Brain microvascular endothelial cell (primary cell): ENCODE measurements around the gene FN3KRP.
A peak's percentile ranks its signal among the peaks of the same experiment; 100 is the strongest.

Experiments used
- DNase-seq: peaks from one replicate; pipeline ENCODE4 v3.0.0-alpha.2; 2020
- H3K27ac ChIP-seq: fragments of 250-450 bp; sonication (Bioruptor Pico); 2 replicates; pipeline ENCODE4 v1.5.1; 2020; ENCODE audit warnings: mild to moderate bottlenecking, moderate library complexity
- H3K27me3 ChIP-seq: fragments of 250-450 bp; sonication (Bioruptor Pico); replicated peaks from 2 replicates; pipeline ENCODE4 v1.5.1; 2020; ENCODE audit warnings: mild to moderate bottlenecking
- H3K36me3 ChIP-seq: fragments of 250-450 bp; sonication (Bioruptor Pico); replicated peaks from 2 replicates; pipeline ENCODE4 v1.5.1; 2020; ENCODE audit warnings: mild to moderate bottlenecking
- H3K4me3 ChIP-seq: 2 replicates; pipeline ENCODE4 v1.5.1; 2011; ENCODE audit warnings: low read depth, mild to moderate bottlenecking, control low read depth, low read length, moderate library complexity
- CTCF ChIP-seq: IDR thresholded peaks from 2 replicates; pipeline ENCODE4 v1.5.1; 2011; ENCODE audit warnings: low read depth, mild to moderate bottlenecking, moderate library complexity, low read length, control low read depth, inconsistent platforms; ENCODE audit errors: missing control alignments
- in situ Hi-C: cut with HindIII; loops from 2 replicates; pipeline ENCODE4 v1.10.0; 2017; ENCODE audit warnings: low sequenced_read_pairs, low pct_ligation_motif_present

FN3KRP gene

GRCh38 chr17:82751171-82751570, 34.7 kb downstream of the FN3KRP start:
- DNase-seq, result no peak
- Histone ChIP-seq H3K27me3 (no peaks in the 10 kb centered on the region), H3K27ac (no peak overlapping the region), H3K4me3 (peak overlapping the region; percentile 54), H3K36me3 (no peaks in the 10 kb centered on the region)
- in situ Hi-C loops, result no loop called here
- TF ChIP-seq CTCF, result no peak

- Histone ChIP-seq H3K4me3 (peak within 1 kb of the TSS; percentile 77), H3K27me3 (no peaks in the 10 kb centered on the region), H3K27ac (peak within 1 kb of the TSS; percentile 63), H3K36me3 (no peaks in the 10 kb centered on the region)
- TF ChIP-seq CTCF, result no peak
- peak; percentile 68 for DNase-seq
- in situ Hi-C loops, result no loop called here
Measured at GRCh38 chr17:82751571-82752370, 35.3 kb downstream of the FN3KRP start, which contains the start of gene TBCD. Gene TBCD, plus strand, starts transcription at chr17:82752065. Its CDS starts 129 bp downstream, at chr17:82752194.

- H3K27me3 ChIP-seq, result no peaks in the 10 kb centered on the region
- in situ Hi-C loops, result no loop called here
- no peak overlapping the region for H3K27ac ChIP-seq
- no peak for DNase-seq
- H3K36me3 ChIP-seq, result no peaks in the 10 kb centered on the region
- no peak for TF ChIP-seq CTCF
- peak overlapping the region; percentile 77 for H3K4me3 ChIP-seq
Measured at GRCh38 chr17:82752371-82753200, 36.1 kb downstream of the FN3KRP start.

GRCh38 chr17:82753201-82753464, 36.6 kb downstream of the FN3KRP start:
- no peak for DNase-seq
- no peaks in the 10 kb centered on the region for H3K27me3 ChIP-seq
- TF ChIP-seq CTCF, result no peak
- H3K27ac ChIP-seq, result no peak overlapping the region
- in situ Hi-C loops, result no loop called here
- peak overlapping the region; percentile 77 for H3K4me3 ChIP-seq
- H3K36me3 ChIP-seq, result no peaks in the 10 kb centered on the region

DNA sequence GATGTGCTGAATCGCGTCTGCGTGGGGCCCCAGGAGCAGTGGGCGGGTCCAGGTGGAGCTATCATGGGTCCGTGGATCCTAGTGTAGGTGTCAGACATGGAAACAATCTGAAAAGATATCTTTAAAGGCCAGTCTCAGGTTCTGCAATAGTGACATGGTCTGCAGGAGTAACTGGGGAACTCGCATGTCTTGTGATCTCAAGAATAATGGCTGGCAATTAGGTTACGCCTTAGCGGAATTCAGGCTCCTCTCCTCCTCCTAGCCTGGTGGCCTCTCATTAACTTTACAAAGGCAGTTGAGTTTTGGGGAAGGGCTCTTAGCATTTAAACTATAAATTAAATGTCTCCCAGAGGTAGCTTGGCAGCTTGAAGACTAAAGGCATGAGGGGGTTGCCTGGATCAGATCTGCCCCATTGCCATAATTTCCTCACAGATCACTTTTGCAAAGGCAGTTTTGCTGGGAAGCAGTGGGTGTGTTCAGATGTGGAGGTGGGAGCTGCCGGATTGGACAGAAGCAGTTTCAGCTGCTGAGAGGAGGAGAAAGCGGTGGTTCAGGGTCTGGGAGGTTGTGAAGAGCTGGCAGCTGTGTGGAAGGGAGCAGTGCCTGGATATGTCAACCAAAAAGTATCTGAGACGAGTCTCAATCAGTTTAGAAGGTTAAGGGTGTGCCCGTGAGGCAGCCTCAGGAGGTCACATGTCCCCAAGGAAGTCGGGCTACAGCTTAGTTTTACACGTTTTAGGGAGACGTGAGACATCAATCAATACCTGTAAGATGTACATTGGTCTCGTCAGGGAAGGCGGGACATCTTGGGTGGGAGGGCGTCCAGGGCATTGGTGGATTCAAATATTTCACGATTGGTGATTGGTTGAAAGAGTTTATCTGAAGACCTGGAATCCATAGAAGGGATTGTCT, 38.0 kb downstream of the FN3KRP start:
- TF ChIP-seq CTCF, result no peak
- Histone ChIP-seq H3K27me3 (no peaks in the 10 kb centered on the region), H3K27ac (no peak overlapping the region), H3K4me3 (no peak overlapping the region), H3K36me3 (no peaks in the 10 kb centered on the region)
- DNase-seq, result no peak
- in situ Hi-C loops, result no loop called here
